ENCODE measurements around the gene IGFN1. TPM values are rescaled to one million over a fixed set of nuclear protein-coding genes. Genes with fewer than 3 reads are reported as not detected.
A peak's percentile ranks its signal among the peaks of the same experiment; 100 is the strongest.
"Not testable (repeated sequence)": the region's sequence is repeated elsewhere in the genome, so short reads cannot be mapped to it uniquely, and the experiment has no call there.

The IGFN1 gene
- total RNA-seq, 2 experiments from 2014 or later, result not detected

GRCh38 chr1:201253906-201254624 is 63.4 kb downstream of the IGFN1 start:
- Histone ChIP-seq H3K4me1 (ENCODE audit: insufficient read depth, low read length) (peaks cover 7% of the 10 kb centered on the region), H3K27ac (ENCODE audit: low read depth in 1 of 2, low read length in 2 of 2) (no peak overlapping the region), H3K36me3 (ENCODE audit: insufficient read depth, low read length) (no peaks in the 10 kb centered on the region), H3K27me3 (ENCODE audit: control insufficient read depth in 1 of 2, insufficient read depth in 2 of 2, low read length in 2 of 2) (no peaks in the 10 kb centered on the region), H3K4me3 (ENCODE audit: low read length) (no peak overlapping the region), H3K9me3 (ENCODE audit: control insufficient read depth in 1 of 2, insufficient read depth in 1 of 2, low read length in 2 of 2) (peaks cover 0 to 11% of the 10 kb centered on the region in 2 experiments)
- Mint-ChIP-seq H3K9me3 (no peaks in the 10 kb centered on the region), H3K4me3 (no peak overlapping the region), H3K27ac (no peak overlapping the region), H3K4me1 (ENCODE audit: low read depth) (no peaks in the 10 kb centered on the region), H3K27me3 (peaks cover 10% of the 10 kb centered on the region), H3K36me3 (ENCODE audit: low read depth) (no peaks in the 10 kb centered on the region)
- no peak for ATAC-seq (ENCODE audit: poor library complexity)
- POLR2A ChIA-PET, result no interaction called here
- DNase-seq, result no peak
- TF ChIP-seq CTCF (IDR thresholded peaks at IDR 0.05), result no peak
- CTCF ChIA-PET, result no interaction called here
- intact Hi-C loops (cut with DNase I, micrococcal nuclease), result loop anchor here in 1 of 2 experiments (1.0 kb wide), 1 partner anchor 154 kb away; no protein-coding TSS in a partner anchor

GRCh38 chr1:201254625-201255478 is 64.2 kb downstream of the IGFN1 start:
- intact Hi-C loops (cut with DNase I, micrococcal nuclease), result loop anchor here in 1 of 2 experiments (1.0 kb wide), 1 partner anchor 153 kb away; no protein-coding TSS in a partner anchor
- H3K4me3 ChIP-seq (ENCODE audit: low read length), result no peak overlapping the region
- H3K4me3 Mint-ChIP-seq, result no peak overlapping the region
- POLR2A ChIA-PET, result no interaction called here
- CTCF ChIA-PET, result interaction anchor here (0.6 kb wide), 1 partner anchor 142 kb away, joined by 3 read pairs; no protein-coding TSS in a partner anchor
- H3K36me3 Mint-ChIP-seq (ENCODE audit: low read depth), result no peaks in the 10 kb centered on the region
- DNase-seq (peak; percentile 32 to 72 (median 51)), ATAC-seq (ENCODE audit: poor library complexity) (peak; percentile 59)
- no peak overlapping the region for H3K27ac Mint-ChIP-seq
- H3K36me3 ChIP-seq (ENCODE audit: insufficient read depth, low read length), result no peaks in the 10 kb centered on the region
- H3K27me3 Mint-ChIP-seq, result peaks cover 6% of the 10 kb centered on the region
- peaks cover 2 to 3% of the 10 kb centered on the region in 2 experiments for H3K27me3 ChIP-seq (ENCODE audit: control insufficient read depth in 1 of 2, insufficient read depth in 2 of 2, low read length in 2 of 2)
- peaks cover 10% of the 10 kb centered on the region for H3K4me1 ChIP-seq (ENCODE audit: insufficient read depth, low read length)
- peak; percentile 78 for TF ChIP-seq CTCF (IDR thresholded peaks at IDR 0.05)
- H3K9me3 Mint-ChIP-seq, result no peaks in the 10 kb centered on the region
- H3K27ac ChIP-seq (ENCODE audit: low read depth in 1 of 2, low read length in 2 of 2), result no peak overlapping the region
- H3K9me3 ChIP-seq (ENCODE audit: control insufficient read depth in 1 of 2, insufficient read depth in 1 of 2, low read length in 2 of 2), result peaks cover 0 to 19% of the 10 kb centered on the region in 2 experiments
- no peaks in the 10 kb centered on the region for H3K4me1 Mint-ChIP-seq (ENCODE audit: low read depth)

GRCh38 chr1:201255479-201256362 is 65.1 kb downstream of the IGFN1 start:
- peaks cover 9% of the 10 kb centered on the region in 2 experiments for H3K27me3 ChIP-seq (ENCODE audit: control insufficient read depth in 1 of 2, insufficient read depth in 2 of 2, low read length in 2 of 2)
- Mint-ChIP-seq H3K4me3 (no peak overlapping the region), H3K36me3 (ENCODE audit: low read depth) (no peaks in the 10 kb centered on the region), H3K27ac (no peak overlapping the region), H3K4me1 (ENCODE audit: low read depth) (peaks cover 5% of the 10 kb centered on the region), H3K9me3 (no peaks in the 10 kb centered on the region), H3K27me3 (peaks cover 11% of the 10 kb centered on the region)
- no peak for DNase-seq
- ChIA-PET CTCF (interaction anchor here (0.6 kb wide), 1 partner anchor 142 kb away, joined by 3 read pairs; no protein-coding TSS in a partner anchor), POLR2A (no interaction called here)
- no peak overlapping the region for H3K4me3 ChIP-seq (ENCODE audit: low read length)
- peaks cover 0 to 24% of the 10 kb centered on the region in 2 experiments for H3K9me3 ChIP-seq (ENCODE audit: control insufficient read depth in 1 of 2, insufficient read depth in 1 of 2, low read length in 2 of 2)
- peaks cover 15% of the 10 kb centered on the region for H3K4me1 ChIP-seq (ENCODE audit: insufficient read depth, low read length)
- no peak for ATAC-seq (ENCODE audit: poor library complexity)
- TF ChIP-seq CTCF (IDR thresholded peaks at IDR 0.05), result no peak
- no peak overlapping the region for H3K27ac ChIP-seq (ENCODE audit: low read depth in 1 of 2, low read length in 2 of 2)
- intact Hi-C loops (cut with DNase I, micrococcal nuclease), result no loop called here
- no peaks in the 10 kb centered on the region for H3K36me3 ChIP-seq (ENCODE audit: insufficient read depth, low read length)

GRCh38 chr1:201258132-201258531 is 67.5 kb downstream of the IGFN1 start:
- POLR2A ChIA-PET; intact Hi-C loops (cut with DNase I, micrococcal nuclease): not testable (repeated sequence)

More at GRCh38 chr1:201258132-201258531, 67.5 kb downstream of the IGFN1 start:
- ATAC-seq (ENCODE audit: poor library complexity); H3K4me3 ChIP-seq (ENCODE audit: low read length); H3K36me3 Mint-ChIP-seq (ENCODE audit: low read depth); DNase-seq; H3K4me1 Mint-ChIP-seq (ENCODE audit: low read depth); H3K27ac ChIP-seq (ENCODE audit: low read depth in 1 of 2, low read length in 2 of 2); H3K9me3 Mint-ChIP-seq; H3K36me3 ChIP-seq (ENCODE audit: insufficient read depth, low read length); CTCF ChIA-PET; H3K27ac Mint-ChIP-seq; H3K4me3 Mint-ChIP-seq: not testable (repeated sequence)
- Histone ChIP-seq H3K9me3 (ENCODE audit: control insufficient read depth in 1 of 2, insufficient read depth in 1 of 2, low read length in 2 of 2) (peaks cover 0 to 28% of the 10 kb centered on the region in 2 experiments), H3K4me1 (ENCODE audit: insufficient read depth, low read length) (peaks cover 15% of the 10 kb centered on the region), H3K27me3 (ENCODE audit: control insufficient read depth in 1 of 2, insufficient read depth in 2 of 2, low read length in 2 of 2) (peaks cover 11 to 22% of the 10 kb centered on the region in 2 experiments)
- H3K27me3 Mint-ChIP-seq, result peaks cover 25% of the 10 kb centered on the region

All from CD4-positive, alpha-beta T cell (primary cell).